Neural cell (in vitro differentiated cells): ENCODE results near the gene ULK3. TPM values are rescaled to one million over a fixed set of nuclear protein-coding genes. Genes with fewer than 3 reads are reported as not detected.

Experiments
- H2AFZ ChIP-seq: fragments of 200-600, 300-800 bp; sonication (generic), shearing (Covaris generic); 2 replicates; pipeline ENCODE4 v1.6.0; 2014; ENCODE audit warnings: low read depth, mild to moderate bottlenecking, antibody characterized with exemption, low read length, moderate library complexity
- H3F3A ChIP-seq: fragments of 200-600 bp; shearing (Covaris generic); 2 replicates; pipeline ENCODE4 v1.6.1; 2016; ENCODE audit warnings: mild to moderate bottlenecking, moderate library complexity, mixed read lengths, antibody characterized with exemption, low read length; ENCODE audit not compliant: insufficient read depth, poor library complexity, severe bottlenecking
- H3K27ac ChIP-seq: fragments of 200-600, 300-800 bp; sonication (generic), shearing (Covaris generic); 2 replicates; pipeline ENCODE4 v1.5.1; 2014; ENCODE audit warnings: mild to moderate bottlenecking, low read length, moderate library complexity
- H3K27me3 ChIP-seq: fragments of 300-800, 200-600 bp; sonication (generic), shearing (Covaris generic); 2 replicates; pipeline ENCODE4 v1.6.0; 2014; ENCODE audit warnings: mild to moderate bottlenecking, low read depth, low read length, moderate library complexity; ENCODE audit not compliant: insufficient read depth
- H3K36me3 ChIP-seq: fragments of 300-800, 200-600 bp; sonication (generic), shearing (Covaris generic); 2 replicates; pipeline ENCODE4 v1.5.1; 2014; ENCODE audit warnings: mild to moderate bottlenecking, antibody characterized with exemption, low read length, moderate library complexity; ENCODE audit not compliant: insufficient read depth
- H3K4me2 ChIP-seq: fragments of 300-800, 200-600 bp; sonication (generic), shearing (Covaris generic); 2 replicates; pipeline ENCODE4 v1.6.0; 2014; ENCODE audit warnings: mild to moderate bottlenecking, low read length
- H3K4me3 ChIP-seq: fragments of 300-800, 200-600 bp; sonication (generic), shearing (Covaris generic); 2 replicates; pipeline ENCODE4 v1.5.1; 2014; ENCODE audit warnings: mild to moderate bottlenecking, low read length, moderate library complexity
- H3K79me2 ChIP-seq: fragments of 200-600 bp; shearing (Covaris generic); replicated peaks from 2 replicates; pipeline ENCODE4 v1.6.0; 2014; ENCODE audit warnings: mild to moderate bottlenecking, low read length, moderate library complexity; ENCODE audit not compliant: insufficient read depth
- H3K9ac ChIP-seq: fragments of 300-800, 200-600 bp; sonication (generic), shearing (Covaris generic); 2 replicates; pipeline ENCODE4 v1.6.1; 2016; ENCODE audit warnings: mild to moderate bottlenecking, low read length, mixed read lengths
- H3K9me2 ChIP-seq: fragments of 200-600 bp; shearing (Covaris generic); 2 replicates; pipeline ENCODE4 v1.6.1; 2016; ENCODE audit warnings: mild to moderate bottlenecking, low read length, mixed read lengths; ENCODE audit not compliant: insufficient read depth
- H3K9me3 ChIP-seq: fragments of 200-600, 300-800 bp; sonication (generic), shearing (Covaris generic); 2 replicates; pipeline ENCODE4 v1.6.1; 2016; ENCODE audit warnings: mild to moderate bottlenecking, mixed run types, low read length, moderate library complexity, mixed read lengths
- H4K20me1 ChIP-seq: fragments of 200-600 bp; shearing (Covaris generic); 2 replicates; pipeline ENCODE4 v1.6.1; 2016; ENCODE audit warnings: mild to moderate bottlenecking, mixed run types; ENCODE audit not compliant: insufficient read depth
- CTCF ChIP-seq: fragments of 450-650 bp; IDR thresholded peaks from 2 replicates; pipeline ENCODE4 v1.5.1; 2014; ENCODE audit warnings: antibody characterized with exemption, mild to moderate bottlenecking, moderate library complexity; ENCODE audit not compliant: poor library complexity, severe bottlenecking
- EP300 ChIP-seq: fragments of 450-650 bp; conservative IDR thresholded peaks from 2 replicates; pipeline ENCODE4 v1.6.1; 2014; ENCODE audit warnings: antibody characterized with exemption, mild to moderate bottlenecking, moderate library complexity; ENCODE audit not compliant: poor library complexity, severe bottlenecking
- EZH2 ChIP-seq: fragments of 200-600, 300-800 bp; shearing (Covaris generic), sonication (generic); IDR thresholded peaks from 2 replicates; pipeline ENCODE4 v1.6.1; 2014; ENCODE audit warnings: antibody characterized with exemption, low read length, borderline replicate concordance, mild to moderate bottlenecking; ENCODE audit not compliant: insufficient read depth, poor library complexity, severe bottlenecking
- MXI1 ChIP-seq: fragments of 450-650 bp; conservative IDR thresholded peaks from 2 replicates; pipeline ENCODE4 v1.6.1; 2014; ENCODE audit warnings: antibody characterized with exemption, mild to moderate bottlenecking; ENCODE audit not compliant: poor library complexity, severe bottlenecking
- POLR2AphosphoS5 ChIP-seq: IDR thresholded peaks from 2 replicates; pipeline ENCODE4 v1.6.1; 2012
- RAD21 ChIP-seq: fragments of 450-650 bp; conservative IDR thresholded peaks from 2 replicates; pipeline ENCODE4 v1.6.1; 2014; ENCODE audit warnings: antibody characterized with exemption, mild to moderate bottlenecking, moderate library complexity
- REST ChIP-seq: IDR thresholded peaks from 2 replicates; pipeline ENCODE4 v1.6.1; 2012; ENCODE audit warnings: borderline replicate concordance
- SMC3 ChIP-seq: fragments of 450-650 bp; conservative IDR thresholded peaks from 2 replicates; pipeline ENCODE4 v1.6.1; 2014; ENCODE audit warnings: antibody characterized with exemption, mild to moderate bottlenecking, moderate library complexity; ENCODE audit not compliant: poor library complexity
- TAF1 ChIP-seq: IDR thresholded peaks from 2 replicates; pipeline ENCODE4 v1.6.1; 2012; ENCODE audit warnings: low read depth
- polyA plus RNA-seq: library from polyadenylated mRNA; depleted of rRNA; stranded (reverse); fragments of >200 nt; gene quantifications from 2 replicates; pipeline ENCODE4 v1.2.3, GENCODE V29; 2014

ULK3 gene
- polyA plus RNA-seq, 1 donor from 2014 or later, result 193 TPM

- H3K27ac ChIP-seq, result no peak overlapping the region
- no peak for TF ChIP-seq RAD21
- TF ChIP-seq CTCF, result no peak
- no peak for TF ChIP-seq EP300
- TF ChIP-seq REST, result no peak
- TF ChIP-seq POLR2AphosphoS5, result no peak
- no peak for TF ChIP-seq SMC3
- TF ChIP-seq TAF1, result no peak
- no peak for TF ChIP-seq MXI1
- no peak for TF ChIP-seq EZH2
- H3K36me3 ChIP-seq, result no peaks in the 10 kb centered on the region
- no peak overlapping the region for H3K4me3 ChIP-seq
- no peak overlapping the region for H3K4me2 ChIP-seq
- no peaks in the 10 kb centered on the region for H3F3A ChIP-seq
- H3K9ac ChIP-seq, result no peak overlapping the region
- H3K79me2 ChIP-seq, result peaks cover 8% of the 10 kb centered on the region
- H4K20me1 ChIP-seq, result no peaks in the 10 kb centered on the region
- H2AFZ ChIP-seq, result no peak overlapping the region
- no peaks in the 10 kb centered on the region for H3K9me2 ChIP-seq
- H3K9me3 ChIP-seq, result no peaks in the 10 kb centered on the region
- no peaks in the 10 kb centered on the region for H3K27me3 ChIP-seq
Observed at GRCh38 chr15:74865316-74865715, 22.4 kb upstream of the ULK3 start.

GRCh38 chr15:74864296-74864695 is 21.3 kb upstream of the ULK3 start:
- H3K79me2 ChIP-seq, result no peaks in the 10 kb centered on the region
- no peak overlapping the region for H3K4me3 ChIP-seq
- no peak overlapping the region for H3K9ac ChIP-seq
- no peaks in the 10 kb centered on the region for H3K9me3 ChIP-seq
- H3K27ac ChIP-seq, result no peak overlapping the region
- no peaks in the 10 kb centered on the region for H3F3A ChIP-seq
- TF ChIP-seq EP300, result no peak
- no peak for TF ChIP-seq RAD21
- TF ChIP-seq EZH2, result no peak
- TF ChIP-seq MXI1, result no peak
- no peak for TF ChIP-seq TAF1
- TF ChIP-seq CTCF, result no peak
- no peak for TF ChIP-seq POLR2AphosphoS5
- H2AFZ ChIP-seq, result no peak overlapping the region
- no peak overlapping the region for H3K4me2 ChIP-seq
- no peaks in the 10 kb centered on the region for H3K36me3 ChIP-seq
- no peaks in the 10 kb centered on the region for H3K27me3 ChIP-seq
- H4K20me1 ChIP-seq, result no peaks in the 10 kb centered on the region
- H3K9me2 ChIP-seq, result no peaks in the 10 kb centered on the region
